ENCODE measurements around the gene HACL1. TPM values are rescaled to one million over a fixed set of nuclear protein-coding genes. Genes with fewer than 3 reads are reported as not detected.
"Not testable (repeated sequence)": the region's sequence is repeated elsewhere in the genome, so short reads cannot be mapped to it uniquely, and the experiment has no call there.

Gene HACL1
- total RNA-seq, 1 donor from 2014 or later = 20.5 TPM

DNA sequence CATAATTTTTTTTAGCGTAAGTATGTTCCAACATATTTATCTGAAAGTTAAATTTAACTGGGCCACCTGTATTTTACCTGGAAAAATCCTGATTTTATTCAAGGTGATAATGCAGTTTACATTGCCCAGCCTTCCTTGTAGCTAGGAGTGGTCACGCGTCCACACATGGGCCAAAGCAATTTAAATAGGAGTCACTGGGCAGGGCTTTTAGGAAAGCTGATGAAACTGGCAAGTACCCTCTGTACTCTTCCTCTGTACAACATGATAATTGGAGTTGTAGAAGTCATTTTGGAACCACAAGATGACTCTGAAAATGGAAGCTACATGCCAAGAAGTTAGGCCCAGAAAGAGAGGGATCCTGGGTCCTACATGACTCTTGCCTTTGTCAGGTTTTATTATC is 9.6 kb upstream of the HACL1 start:
- no peak overlapping the region for H3K4me3 Mint-ChIP-seq
- no peak overlapping the region for H3K27ac Mint-ChIP-seq
- no peaks in the 10 kb centered on the region for H3K27me3 Mint-ChIP-seq
- DNase-seq (ENCODE audit: extremely low spot score, unreplicated experiment) = no peak
- no peaks in the 10 kb centered on the region for H3K9me3 Mint-ChIP-seq
- peaks cover 5% of the 10 kb centered on the region for H3K4me1 Mint-ChIP-seq (ENCODE audit: unreplicated experiment)
- TF ChIP-seq, protein P1, sequence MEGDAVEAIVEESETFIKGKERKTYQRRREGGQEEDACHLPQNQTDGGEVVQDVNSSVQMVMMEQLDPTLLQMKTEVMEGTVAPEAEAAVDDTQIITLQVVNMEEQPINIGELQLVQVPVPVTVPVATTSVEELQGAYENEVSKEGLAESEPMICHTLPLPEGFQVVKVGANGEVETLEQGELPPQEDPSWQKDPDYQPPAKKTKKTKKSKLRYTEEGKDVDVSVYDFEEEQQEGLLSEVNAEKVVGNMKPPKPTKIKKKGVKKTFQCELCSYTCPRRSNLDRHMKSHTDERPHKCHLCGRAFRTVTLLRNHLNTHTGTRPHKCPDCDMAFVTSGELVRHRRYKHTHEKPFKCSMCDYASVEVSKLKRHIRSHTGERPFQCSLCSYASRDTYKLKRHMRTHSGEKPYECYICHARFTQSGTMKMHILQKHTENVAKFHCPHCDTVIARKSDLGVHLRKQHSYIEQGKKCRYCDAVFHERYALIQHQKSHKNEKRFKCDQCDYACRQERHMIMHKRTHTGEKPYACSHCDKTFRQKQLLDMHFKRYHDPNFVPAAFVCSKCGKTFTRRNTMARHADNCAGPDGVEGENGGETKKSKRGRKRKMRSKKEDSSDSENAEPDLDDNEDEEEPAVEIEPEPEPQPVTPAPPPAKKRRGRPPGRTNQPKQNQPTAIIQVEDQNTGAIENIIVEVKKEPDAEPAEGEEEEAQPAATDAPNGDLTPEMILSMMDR (conservative IDR thresholded peaks at IDR 0.05) = no peak
- H3K36me3 Mint-ChIP-seq = peaks cover 2% of the 10 kb centered on the region

DNA sequence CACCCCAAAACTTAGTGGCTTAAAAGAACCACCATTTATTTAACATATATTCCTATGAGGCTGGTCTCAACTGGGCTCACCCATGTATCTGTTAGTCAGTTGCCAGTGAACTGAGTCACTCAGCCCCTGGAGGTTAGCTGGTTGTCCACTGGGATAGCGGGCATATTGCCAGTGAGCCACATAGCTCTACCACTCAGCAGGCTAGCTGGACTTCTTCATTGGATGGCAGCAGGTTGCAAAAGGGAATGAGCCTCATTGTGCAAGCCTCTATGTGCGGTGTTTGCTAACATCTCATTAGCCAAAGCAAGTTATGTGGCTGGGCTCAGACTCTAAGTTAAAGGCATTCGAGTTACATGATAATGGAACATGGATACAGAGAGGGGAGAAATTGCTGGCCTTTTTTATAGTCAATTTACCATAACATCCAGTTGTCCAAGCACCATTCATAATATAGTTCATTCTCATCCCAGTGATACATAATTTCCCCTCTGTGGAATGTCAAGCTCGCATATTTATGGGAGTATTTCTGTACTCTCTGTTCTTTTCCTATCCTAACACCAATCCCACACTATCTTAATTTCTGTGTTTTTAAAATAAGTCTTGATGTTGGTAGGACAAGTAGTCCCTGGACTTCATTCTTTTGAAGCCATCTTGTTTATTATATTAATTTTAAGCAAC is 8.9 kb upstream of the HACL1 start:
- no peak overlapping the region for H3K4me3 Mint-ChIP-seq
- DNase-seq (ENCODE audit: extremely low spot score, unreplicated experiment) = no peak
- TF ChIP-seq, protein P1 (conservative IDR thresholded peaks at IDR 0.05) = no peak

DNA sequence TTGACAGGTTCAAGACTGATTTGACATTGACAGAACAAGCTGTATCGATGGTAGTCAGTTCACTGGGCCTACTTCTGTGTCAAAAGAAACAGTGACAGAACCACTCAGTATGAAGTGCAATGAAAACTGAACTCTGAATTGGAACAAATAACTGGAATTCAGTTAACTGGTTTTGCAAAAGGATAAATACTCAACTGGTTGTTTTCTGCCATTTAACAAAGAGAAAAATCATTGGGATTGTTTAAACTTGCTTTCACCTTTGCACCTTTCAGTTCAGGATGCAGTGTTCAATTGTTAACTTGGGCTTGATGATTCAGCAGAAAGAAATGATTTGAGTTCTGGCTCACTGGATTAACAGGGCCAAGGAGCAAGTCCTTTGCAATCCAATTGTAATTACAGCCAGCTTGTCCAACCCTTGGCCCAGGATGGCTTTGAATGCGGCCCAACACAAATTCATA is 5.1 kb upstream of the HACL1 start:
- peak overlapping the region; percentile 18 for H3K4me3 Mint-ChIP-seq
- peaks cover 13% of the 10 kb centered on the region for H3K36me3 Mint-ChIP-seq
- H3K4me1 Mint-ChIP-seq (ENCODE audit: unreplicated experiment) = peaks cover 16% of the 10 kb centered on the region
- peak overlapping the region; percentile 27 for H3K27ac Mint-ChIP-seq
- H3K27me3 Mint-ChIP-seq = no peaks in the 10 kb centered on the region
- no peak for DNase-seq (ENCODE audit: extremely low spot score, unreplicated experiment)
- TF ChIP-seq, protein P1 (conservative IDR thresholded peaks at IDR 0.05) = no peak
- H3K9me3 Mint-ChIP-seq = no peaks in the 10 kb centered on the region

More for the DNA sequence above, 8.9 kb upstream of the HACL1 start:
- H3K4me1 Mint-ChIP-seq (ENCODE audit: unreplicated experiment) = peaks cover 7% of the 10 kb centered on the region
- peaks cover 3% of the 10 kb centered on the region for H3K36me3 Mint-ChIP-seq
- no peak overlapping the region for H3K27ac Mint-ChIP-seq
- no peaks in the 10 kb centered on the region for H3K27me3 Mint-ChIP-seq
- no peaks in the 10 kb centered on the region for H3K9me3 Mint-ChIP-seq

DNA sequence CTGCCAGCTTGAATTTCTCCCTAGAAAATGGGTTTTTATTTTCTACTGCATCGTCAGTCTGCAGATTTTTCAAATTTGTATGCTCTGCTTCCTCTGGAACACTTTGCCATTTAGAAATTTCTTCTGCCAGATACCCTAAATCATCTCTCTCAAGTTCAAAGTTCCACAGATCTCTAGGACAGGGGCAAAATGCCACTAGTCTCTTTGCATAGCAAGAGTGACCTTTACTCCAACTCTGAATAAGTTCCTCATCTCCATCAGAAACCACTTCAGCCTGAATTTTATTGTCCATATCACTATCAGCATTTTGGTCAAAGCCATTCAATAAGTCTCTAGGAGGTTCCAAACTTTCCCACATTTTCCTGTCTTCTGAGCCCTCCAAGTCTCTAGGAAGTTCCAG is 3.2 kb upstream of the HACL1 start:
- Mint-ChIP-seq H3K4me3 (peak overlapping the region; percentile 73), H3K36me3 (peaks cover 15% of the 10 kb centered on the region), H3K4me1 (ENCODE audit: unreplicated experiment) (peaks cover 31% of the 10 kb centered on the region)
- H3K27me3 Mint-ChIP-seq; H3K27ac Mint-ChIP-seq; DNase-seq (ENCODE audit: extremely low spot score, unreplicated experiment); H3K9me3 Mint-ChIP-seq: not testable (repeated sequence)

DNA sequence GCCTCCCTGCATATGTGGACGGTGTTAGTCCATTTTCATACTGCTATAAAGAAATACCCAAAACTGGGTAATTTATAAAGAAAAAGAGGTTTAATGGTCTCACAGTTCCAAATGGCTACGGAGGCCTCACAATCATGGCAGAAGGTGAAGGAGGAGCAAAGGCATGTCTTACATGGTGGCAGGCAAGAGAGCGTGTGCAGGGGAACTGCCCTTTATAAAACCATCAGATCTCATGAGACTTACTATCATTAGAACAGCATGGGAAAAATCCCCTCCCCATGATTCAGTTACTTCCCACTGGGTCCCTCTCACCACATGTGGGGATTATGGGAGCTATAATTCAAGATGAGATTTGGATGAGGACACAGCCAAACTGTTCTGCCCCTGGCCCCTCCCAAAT is 1.4 kb upstream of the HACL1 start:
- Mint-ChIP-seq H3K36me3 (peaks cover 26% of the 10 kb centered on the region), H3K4me1 (ENCODE audit: unreplicated experiment) (peaks cover 33% of the 10 kb centered on the region), H3K4me3 (peak overlapping the region; percentile 100)
- DNase-seq (ENCODE audit: extremely low spot score, unreplicated experiment); H3K9me3 Mint-ChIP-seq; H3K27me3 Mint-ChIP-seq; H3K27ac Mint-ChIP-seq: not testable (repeated sequence)

DNA sequence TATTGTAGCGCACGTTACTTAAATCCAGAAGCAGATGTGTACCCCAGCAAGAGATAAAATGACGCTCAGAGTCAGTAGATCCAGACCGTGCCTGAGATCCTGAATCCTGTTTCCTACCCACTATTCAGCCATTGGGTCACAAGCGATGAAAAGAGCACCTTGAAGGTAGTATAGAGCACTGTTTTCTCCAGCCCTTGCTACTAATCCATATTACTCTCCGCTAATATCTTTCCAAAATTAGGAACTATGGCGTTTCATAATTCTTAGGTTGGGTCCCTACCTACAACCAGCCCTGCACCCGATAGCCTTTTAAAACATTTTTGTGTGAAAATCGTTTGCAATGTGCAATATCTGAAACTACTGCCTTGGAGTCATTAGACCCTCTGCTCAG is 772 bp upstream of the HACL1 start:
- Mint-ChIP-seq H3K27me3 (no peaks in the 10 kb centered on the region), H3K4me3 (peak overlapping the region; percentile 100), H3K36me3 (peaks cover 31% of the 10 kb centered on the region), H3K9me3 (no peaks in the 10 kb centered on the region), H3K4me1 (ENCODE audit: unreplicated experiment) (peaks cover 33% of the 10 kb centered on the region), H3K27ac (peak overlapping the region; percentile 95)
- DNase-seq (ENCODE audit: extremely low spot score, unreplicated experiment) = no peak
- TF ChIP-seq, protein P1 (conservative IDR thresholded peaks at IDR 0.05) = no peak
